Caco-2 (cell line): Measurements from ENCODE around the gene SKP2. TPM values are rescaled to one million over a fixed set of nuclear protein-coding genes. Genes with fewer than 3 reads are reported as not detected.

Experiments used
- BruUV-seq: library from RNA; stranded (reverse); fragments of 400-500 nt; replicated peaks from 2 replicates; lab custom pipeline; 2021; lab: Mats Ljungman, UMichigan
- CTCF ChIA-PET: fragments of 300-600 bp; sonication (Branson Sonifier 250); formaldehyde crosslinking; loops from one replicate; lab custom pipeline; 2022; ENCODE audit warnings: antibody characterized with exemption; lab: Charles Lee
- POLR2A ChIA-PET: fragments of 300-600 bp; sonication (Branson Sonifier 250); formaldehyde crosslinking; loops from one replicate; lab custom pipeline; 2022; ENCODE audit warnings: antibody characterized with exemption; lab: Charles Lee
- DNase-seq, 2 experiments: peaks; one replicate each; pipeline versions ENCODE4 v3.0.0 to v3.0.0-alpha.2; 2020 to 2022
- H3K27me3 ChIP-seq: replicated peaks from 2 replicates; pipeline ENCODE4 v1.6.0; 2011; ENCODE audit warnings: low read length; ENCODE audit not compliant: control insufficient read depth, insufficient read depth
- H3K36me3 ChIP-seq: 2 replicates; pipeline ENCODE4 v1.5.1; 2011; ENCODE audit warnings: low read length; ENCODE audit not compliant: control insufficient read depth, insufficient read depth
- H3K4me1 ChIP-seq: fragments of 250-450 bp; sonication (Bioruptor Pico); 2 replicates; pipeline ENCODE4 v1.5.1; 2020; ENCODE audit warnings: mild to moderate bottlenecking
- H3K4me3 ChIP-seq: 2 replicates; pipeline ENCODE4 v1.5.1; 2011; ENCODE audit warnings: low read depth, mild to moderate bottlenecking, control low read depth, low read length
- H3K9me3 ChIP-seq: fragments of 250-450 bp; sonication (Bioruptor Pico); 2 replicates; pipeline ENCODE4 v1.5.1; 2020; ENCODE audit warnings: mild to moderate bottlenecking, moderate library complexity
- H3K27ac Mint-ChIP-seq: one replicate; pipeline ENCODE4 v1.8.0; 2022; ENCODE audit warnings: mixed read lengths; ENCODE audit not compliant: unreplicated experiment
- H3K27me3 Mint-ChIP-seq: one replicate; pipeline ENCODE4 v1.8.0; 2022; ENCODE audit warnings: mixed read lengths; ENCODE audit not compliant: insufficient read depth, unreplicated experiment
- H3K36me3 Mint-ChIP-seq: one replicate; pipeline ENCODE4 v1.8.0; 2022; ENCODE audit warnings: mild to moderate bottlenecking, mixed read lengths; ENCODE audit not compliant: insufficient read depth, unreplicated experiment
- H3K4me1 Mint-ChIP-seq: one replicate; pipeline ENCODE4 v1.8.0; 2022; ENCODE audit warnings: low read depth, mixed read lengths; ENCODE audit not compliant: unreplicated experiment
- H3K4me3 Mint-ChIP-seq: one replicate; pipeline ENCODE4 v1.8.0; 2022; ENCODE audit warnings: mild to moderate bottlenecking, moderate library complexity, mixed read lengths; ENCODE audit not compliant: unreplicated experiment
- H3K9me3 Mint-ChIP-seq: one replicate; pipeline ENCODE4 v1.8.0; 2022; ENCODE audit warnings: mixed read lengths; ENCODE audit not compliant: unreplicated experiment
- intact Hi-C: fragments of 100-400 bp; cut with micrococcal nuclease; formaldehyde crosslinking; loops from one replicate; pipeline ENCODE4 v1.10.0; 2022; ENCODE audit not compliant: unreplicated experiment
- total RNA-seq: library from RNA; stranded (reverse); gene quantifications from 2 replicates; pipeline ENCODE4 v1.2.3, GENCODE V29; 2022
- TF ChIP-seq, protein P1 (sequence below), 2 experiments: fragments of 200-600 bp in 1 of 2; IDR thresholded peaks; 1 replicate in 1 of 2; 2 replicates in 1 of 2; pipeline versions ENCODE4 v1.5.1 to v1.8.0; 2011 to 2022; ENCODE audit warnings: antibody characterized with exemption in 1 of 2, control low read depth in 1 of 2, inconsistent platforms in 1 of 2, low read depth in 1 of 2, low read length in 1 of 2, mild to moderate bottlenecking in 1 of 2, moderate library complexity in 1 of 2; ENCODE audit not compliant: insufficient read depth in 1 of 2, severe bottlenecking in 1 of 2, unreplicated experiment in 1 of 2

The SKP2 gene
- total RNA-seq, 1 experiment from 2014 or later = 230 TPM

- peaks cover 16% of the 10 kb centered on the region for H3K36me3 Mint-ChIP-seq
- no peaks in the 10 kb centered on the region for H3K27me3 ChIP-seq
- TF ChIP-seq, protein P1, sequence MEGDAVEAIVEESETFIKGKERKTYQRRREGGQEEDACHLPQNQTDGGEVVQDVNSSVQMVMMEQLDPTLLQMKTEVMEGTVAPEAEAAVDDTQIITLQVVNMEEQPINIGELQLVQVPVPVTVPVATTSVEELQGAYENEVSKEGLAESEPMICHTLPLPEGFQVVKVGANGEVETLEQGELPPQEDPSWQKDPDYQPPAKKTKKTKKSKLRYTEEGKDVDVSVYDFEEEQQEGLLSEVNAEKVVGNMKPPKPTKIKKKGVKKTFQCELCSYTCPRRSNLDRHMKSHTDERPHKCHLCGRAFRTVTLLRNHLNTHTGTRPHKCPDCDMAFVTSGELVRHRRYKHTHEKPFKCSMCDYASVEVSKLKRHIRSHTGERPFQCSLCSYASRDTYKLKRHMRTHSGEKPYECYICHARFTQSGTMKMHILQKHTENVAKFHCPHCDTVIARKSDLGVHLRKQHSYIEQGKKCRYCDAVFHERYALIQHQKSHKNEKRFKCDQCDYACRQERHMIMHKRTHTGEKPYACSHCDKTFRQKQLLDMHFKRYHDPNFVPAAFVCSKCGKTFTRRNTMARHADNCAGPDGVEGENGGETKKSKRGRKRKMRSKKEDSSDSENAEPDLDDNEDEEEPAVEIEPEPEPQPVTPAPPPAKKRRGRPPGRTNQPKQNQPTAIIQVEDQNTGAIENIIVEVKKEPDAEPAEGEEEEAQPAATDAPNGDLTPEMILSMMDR (IDR thresholded peaks at IDR 0.05; ENCODE audit: insufficient read depth in 1 of 2, low read depth in 1 of 2, low read length in 1 of 2, severe bottlenecking in 1 of 2, unreplicated experiment in 1 of 2) = no peak
- BruUV-seq = no TSS peak
- DNase-seq = no peak
- no peak overlapping the region for H3K4me3 Mint-ChIP-seq
- no peak overlapping the region for H3K27ac Mint-ChIP-seq
- no peaks in the 10 kb centered on the region for H3K4me1 ChIP-seq
- no peak overlapping the region for H3K4me3 ChIP-seq
- no peaks in the 10 kb centered on the region for H3K4me1 Mint-ChIP-seq
- H3K9me3 Mint-ChIP-seq = no peaks in the 10 kb centered on the region
- CTCF ChIA-PET = no interaction called here
- no peaks in the 10 kb centered on the region; the same call in 1 of the 2 replicates for H3K36me3 ChIP-seq
- intact Hi-C loops = no loop called here
- POLR2A ChIA-PET = no interaction called here
- no peaks in the 10 kb centered on the region for H3K27me3 Mint-ChIP-seq
- no peaks in the 10 kb centered on the region for H3K9me3 ChIP-seq
Observed at GRCh38 chr5:36136581-36136980, 15.3 kb upstream of the SKP2 start.

GRCh38 chr5:36138900-36139683 lies 12.8 kb upstream of the SKP2 start:
- intact Hi-C loops = no loop called here
- TF ChIP-seq, protein P1 (IDR thresholded peaks at IDR 0.05; ENCODE audit: insufficient read depth in 1 of 2, low read depth in 1 of 2, low read length in 1 of 2, severe bottlenecking in 1 of 2, unreplicated experiment in 1 of 2) = no peak
- DNase-seq = no peak

GRCh38 chr5:36145311-36145710 lies 6.6 kb upstream of the SKP2 start:
- POLR2A ChIA-PET = no interaction called here
- intact Hi-C loops = no loop called here

More at GRCh38 chr5:36138900-36139683, 12.8 kb upstream of the SKP2 start:
- no peaks in the 10 kb centered on the region for H3K4me1 Mint-ChIP-seq
- H3K27ac Mint-ChIP-seq = no peak overlapping the region
- H3K36me3 ChIP-seq = no peaks in the 10 kb centered on the region; the same call in 1 of the 2 replicates
- H3K27me3 ChIP-seq = no peaks in the 10 kb centered on the region
- no peaks in the 10 kb centered on the region for H3K4me1 ChIP-seq
- no TSS peak for BruUV-seq
- ChIA-PET POLR2A (no interaction called here), CTCF (no interaction called here)
- no peaks in the 10 kb centered on the region for H3K9me3 Mint-ChIP-seq
- no peak overlapping the region for H3K4me3 ChIP-seq
- H3K9me3 ChIP-seq = no peaks in the 10 kb centered on the region
- peaks cover 16% of the 10 kb centered on the region for H3K36me3 Mint-ChIP-seq
- no peak overlapping the region for H3K4me3 Mint-ChIP-seq
- no peaks in the 10 kb centered on the region for H3K27me3 Mint-ChIP-seq

More at GRCh38 chr5:36145311-36145710, 6.6 kb upstream of the SKP2 start:
- peaks cover 5% of the 10 kb centered on the region for H3K36me3 Mint-ChIP-seq
- H3K4me3 Mint-ChIP-seq = no peak overlapping the region
- peaks cover 27% of the 10 kb centered on the region for H3K4me1 Mint-ChIP-seq
- no peak for DNase-seq
- H3K9me3 ChIP-seq = no peaks in the 10 kb centered on the region
- H3K4me3 ChIP-seq = no peak overlapping the region
- no TSS peak for BruUV-seq
- H3K4me1 ChIP-seq = peaks cover 24% of the 10 kb centered on the region
- CTCF ChIA-PET = no interaction called here
- TF ChIP-seq, protein P1 (IDR thresholded peaks at IDR 0.05; ENCODE audit: insufficient read depth in 1 of 2, low read depth in 1 of 2, low read length in 1 of 2, severe bottlenecking in 1 of 2, unreplicated experiment in 1 of 2) = no peak
- H3K9me3 Mint-ChIP-seq = no peaks in the 10 kb centered on the region
- no peaks in the 10 kb centered on the region for H3K27me3 Mint-ChIP-seq
- no peak overlapping the region for H3K27ac Mint-ChIP-seq
- no peaks in the 10 kb centered on the region for H3K27me3 ChIP-seq
- no peaks in the 10 kb centered on the region; the same call in 1 of the 2 replicates for H3K36me3 ChIP-seq
